IMR-90 (cell line): ENCODE results near the gene INCA1. TPM values are rescaled to one million over a fixed set of nuclear protein-coding genes. Genes with fewer than 3 reads are reported as not detected.

Experiments
- ATAC-seq: fragments of 200-7000 bp; cut with Tn5 transposase; 2 replicates; pipeline ENCODE4 v1.9.1; 2020; ENCODE audit warnings: low read depth, mild to moderate bottlenecking, moderate library complexity
- BruUV-seq: library from RNA; stranded (reverse); fragments of 400-500 nt; replicated peaks from 2 replicates; lab custom pipeline; 2021; lab: Mats Ljungman, UMichigan
- CTCF ChIA-PET: fragments of 300-600 bp; formaldehyde crosslinking; extraction: SDS; loops from one replicate; lab custom pipeline; 2021; ENCODE audit warnings: antibody characterized with exemption; lab: Yijun Ruan, JAX
- POLR2A ChIA-PET: fragments of 300-600 bp; sonication (Branson Sonifier 250); formaldehyde crosslinking; loops from one replicate; lab custom pipeline; 2022; ENCODE audit warnings: antibody characterized with exemption; ENCODE audit not compliant: unreplicated experiment; lab: Charles Lee
- DNase-seq: peaks from one replicate; pipeline ENCODE4 v3.0.0; 2013
- H2AFZ ChIP-seq: replicated peaks from 2 replicates; pipeline ENCODE3; 2013; ENCODE audit warnings: low read length, mild to moderate bottlenecking; ENCODE audit not compliant: poor library complexity
- H2AK5ac ChIP-seq: 2 replicates; pipeline ENCODE4 v1.6.1; 2013; ENCODE audit warnings: low read depth, low read length, inconsistent platforms
- H2AK9ac ChIP-seq: replicated peaks from 2 replicates; pipeline ENCODE3; 2013; ENCODE audit warnings: mild to moderate bottlenecking, low read depth, low read length, moderate library complexity; ENCODE audit not compliant: poor library complexity
- H2BK120ac ChIP-seq: 2 replicates; pipeline ENCODE4 v1.6.1; 2013; ENCODE audit warnings: low read depth, low read length, inconsistent platforms
- H2BK15ac ChIP-seq: 3 replicates; pipeline ENCODE4 v1.6.1; 2013; ENCODE audit warnings: low read depth, low read length, inconsistent platforms
- H2BK20ac ChIP-seq: 2 replicates; pipeline ENCODE4 v1.6.1; 2013; ENCODE audit warnings: low read depth, mild to moderate bottlenecking, inconsistent platforms, low read length, moderate library complexity
- H2BK5ac ChIP-seq: 2 replicates; pipeline ENCODE4 v1.6.1; 2013; ENCODE audit warnings: mild to moderate bottlenecking, low read depth, low read length, inconsistent platforms; ENCODE audit not compliant: poor library complexity, severe bottlenecking
- H3K14ac ChIP-seq: replicated peaks from 2 replicates; pipeline ENCODE4 v1.6.1; 2013; ENCODE audit warnings: low read depth, low read length, inconsistent platforms
- H3K18ac ChIP-seq: 2 replicates; pipeline ENCODE4 v1.6.1; 2013; ENCODE audit warnings: low read depth, low read length, control low read depth
- H3K23ac ChIP-seq: 2 replicates; pipeline ENCODE4 v1.6.1; 2013; ENCODE audit warnings: low read depth, low read length, inconsistent platforms
- H3K27ac ChIP-seq: 2 replicates; pipeline ENCODE4 v1.5.1; 2013; ENCODE audit warnings: mild to moderate bottlenecking, control low read depth, low read length; ENCODE audit not compliant: insufficient read depth
- H3K27me3 ChIP-seq: 2 replicates; pipeline ENCODE4 v1.6.1; 2013; ENCODE audit warnings: low read length; ENCODE audit not compliant: control insufficient read depth, insufficient read depth
- H3K36me3 ChIP-seq: 2 replicates; pipeline ENCODE4 v1.6.1; 2013; ENCODE audit warnings: low read length, mixed read lengths; ENCODE audit not compliant: control insufficient read depth, insufficient read depth
- H3K4ac ChIP-seq: 2 replicates; pipeline ENCODE4 v1.6.1; 2013; ENCODE audit warnings: low read depth, low read length, inconsistent platforms
- H3K4me1 ChIP-seq: 2 replicates; pipeline ENCODE4 v1.6.1; 2013; ENCODE audit warnings: low read length, mixed read lengths; ENCODE audit not compliant: control insufficient read depth, insufficient read depth
- H3K4me2 ChIP-seq: 2 replicates; pipeline ENCODE4 v1.6.1; 2013; ENCODE audit warnings: low read depth, mild to moderate bottlenecking, control low read depth, low read length, moderate library complexity
- H3K4me3 ChIP-seq: 2 replicates; pipeline ENCODE4 v1.5.1; 2013; ENCODE audit warnings: low read depth, mild to moderate bottlenecking, control low read depth, low read length, moderate library complexity; ENCODE audit not compliant: insufficient read depth
- H3K56ac ChIP-seq: 2 replicates; pipeline ENCODE4 v1.6.1; 2013; ENCODE audit warnings: low read length, inconsistent platforms; ENCODE audit not compliant: insufficient read depth; ENCODE audit errors: extremely low read depth
- H3K79me1 ChIP-seq, 2 experiments: 2 replicates each; pipeline ENCODE4 v1.6.1; 2013; ENCODE audit warnings: low read length in 2 of 2, inconsistent platforms in 1 of 2, low read depth in 1 of 2
- H3K9ac ChIP-seq: 2 replicates; pipeline ENCODE4 v1.6.1; 2013; ENCODE audit warnings: low read depth, low read length, control low read depth
- H3K9me1 ChIP-seq: 2 replicates; pipeline ENCODE4 v1.6.1; 2013; ENCODE audit warnings: low read length, inconsistent platforms; ENCODE audit not compliant: insufficient read depth
- H3K9me3 ChIP-seq: 2 replicates; pipeline ENCODE4 v1.6.1; 2013; ENCODE audit warnings: low read length; ENCODE audit not compliant: control insufficient read depth, insufficient read depth
- H4K20me1 ChIP-seq: 2 replicates; pipeline ENCODE4 v1.6.1; 2013; ENCODE audit warnings: low read length, inconsistent platforms; ENCODE audit not compliant: insufficient read depth
- H4K5ac ChIP-seq: 2 replicates; pipeline ENCODE4 v1.6.1; 2013; ENCODE audit warnings: mild to moderate bottlenecking, low read depth, low read length, control low read depth
- H4K8ac ChIP-seq, 2 experiments: 2 replicates each; pipeline ENCODE4 v1.6.1; 2013; ENCODE audit warnings: low read depth in 2 of 2, low read length in 2 of 2, control low read depth in 1 of 2, inconsistent platforms in 1 of 2
- H4K91ac ChIP-seq: 2 replicates; pipeline ENCODE4 v1.6.1; 2013; ENCODE audit warnings: low read depth, low read length, inconsistent platforms; ENCODE audit not compliant: insufficient read depth
- BHLHE40 ChIP-seq: fragments of 150-350 bp; IDR thresholded peaks from 2 replicates; pipeline ENCODE4 v1.6.1; 2016; ENCODE audit warnings: mild to moderate bottlenecking, low read depth, low read length
- CEBPB ChIP-seq: IDR thresholded peaks from 2 replicates; pipeline ENCODE4 v1.6.1; 2012; ENCODE audit warnings: low read depth, low read length, improper control_type of control experiment
- FOS ChIP-seq: fragments of 150-350 bp; IDR thresholded peaks from 2 replicates; pipeline ENCODE4 v1.6.1; 2016; ENCODE audit warnings: low read depth, low read length
- MAFK ChIP-seq: IDR thresholded peaks from 2 replicates; pipeline ENCODE4 v1.6.1; 2012; ENCODE audit warnings: low read depth, low read length, improper control_type of control experiment
- MAZ ChIP-seq: IDR thresholded peaks from 2 replicates; pipeline ENCODE4 v1.6.1; 2012; ENCODE audit warnings: low read depth, mild to moderate bottlenecking, low read length, improper control_type of control experiment, moderate library complexity, borderline replicate concordance
- MXI1 ChIP-seq: IDR thresholded peaks from 2 replicates; pipeline ENCODE4 v1.6.1; 2012; ENCODE audit warnings: low read depth, mild to moderate bottlenecking, low read length, moderate library complexity, borderline replicate concordance
- NFE2L2 ChIP-seq: fragments of 150-350 bp; IDR thresholded peaks from 2 replicates; pipeline ENCODE4 v1.6.1; 2016; ENCODE audit warnings: low read depth, mild to moderate bottlenecking, low read length
- POLR2A ChIP-seq: IDR thresholded peaks from 2 replicates; pipeline ENCODE4 v1.6.1; 2012; ENCODE audit warnings: mild to moderate bottlenecking, low read depth, low read length
- RAD21 ChIP-seq: IDR thresholded peaks from 2 replicates; pipeline ENCODE4 v1.6.1; 2012; ENCODE audit warnings: low read length, improper control_type of control experiment
- RCOR1 ChIP-seq: IDR thresholded peaks from 2 replicates; pipeline ENCODE4 v1.6.1; 2012; ENCODE audit warnings: mild to moderate bottlenecking, low read length, improper control_type of control experiment; ENCODE audit not compliant: insufficient replicate concordance
- RFX5 ChIP-seq: IDR thresholded peaks from 2 replicates; pipeline ENCODE4 v1.8.0; 2012; ENCODE audit warnings: low read depth, mild to moderate bottlenecking, low read length, moderate library complexity
- SMC3 ChIP-seq: fragments of 150-350 bp; IDR thresholded peaks from 2 replicates; pipeline ENCODE4 v1.6.1; 2016; ENCODE audit warnings: low read depth, mild to moderate bottlenecking, antibody characterized with exemption, low read length, moderate library complexity
- WGBS, 2 experiments: methylation state at CpG; one replicate each; pipeline versions ENCODE4 v1.1.5 to v1.1.7; 2013; ENCODE audit warnings: missing lambda C conversion rate in 2 of 2; ENCODE audit not compliant: insufficient read length in 1 of 2; ENCODE audit errors: extremely low coverage in 2 of 2; 5-methylcytosine and 5-hydroxymethylcytosine counted together
- dilution Hi-C: fragments of 300-500 bp; cut with HindIII; formaldehyde crosslinking; loops from one replicate; pipeline ENCODE4 v1.14.3; 2018; ENCODE audit warnings: low sequenced_read_pairs; ENCODE audit not compliant: unreplicated experiment
- in situ Hi-C: fragments of 300-500 bp; cut with MboI; formaldehyde crosslinking; loops from 3 replicates; pipeline ENCODE4 v1.14.3; 2019; ENCODE audit warnings: low sequenced_read_pairs, inconsistent platforms, mixed read lengths
- intact Hi-C: fragments of 100-400 bp; cut with micrococcal nuclease; formaldehyde crosslinking; loops from 2 replicates; pipeline ENCODE4 v1.10.0; 2022
- polyA plus RNA-seq, 3 experiments: library from polyadenylated mRNA; depleted of rRNA; stranded (reverse); fragments of >200 nt; gene quantifications; 2 replicates each; pipeline ENCODE4 v1.2.3, GENCODE V29; 2012; ENCODE audit warnings: low replicate concordance in 1 of 3
- total RNA-seq: library from RNA; depleted of rRNA; stranded (reverse); fragments of >200 nt; gene quantifications from 2 replicates; pipeline ENCODE4 v1.2.3, GENCODE V29; 2012
- TF ChIP-seq, protein P1 (sequence below): conservative IDR thresholded peaks from 2 replicates; pipeline ENCODE4 v1.5.1; 2012; ENCODE audit warnings: mild to moderate bottlenecking, low read depth, low read length, improper control_type of control experiment
- TF ChIP-seq, protein P2 (sequence below): fragments of 150-350 bp; IDR thresholded peaks from 2 replicates; pipeline ENCODE4 v1.6.1; 2016; ENCODE audit warnings: low read depth, mild to moderate bottlenecking, low read length, moderate library complexity, borderline replicate concordance
- TF ChIP-seq, protein P3 (sequence below): fragments of 150-350 bp; IDR thresholded peaks from 2 replicates; pipeline ENCODE4 v1.6.1; 2017; ENCODE audit warnings: mild to moderate bottlenecking, antibody characterized with exemption, low read length, low read depth

The INCA1 gene
- total and polyA plus RNA-seq, 2 of the 4 experiments (the other 2 are of a cell fraction) = 0.18 to 0.51 TPM

DNA sequence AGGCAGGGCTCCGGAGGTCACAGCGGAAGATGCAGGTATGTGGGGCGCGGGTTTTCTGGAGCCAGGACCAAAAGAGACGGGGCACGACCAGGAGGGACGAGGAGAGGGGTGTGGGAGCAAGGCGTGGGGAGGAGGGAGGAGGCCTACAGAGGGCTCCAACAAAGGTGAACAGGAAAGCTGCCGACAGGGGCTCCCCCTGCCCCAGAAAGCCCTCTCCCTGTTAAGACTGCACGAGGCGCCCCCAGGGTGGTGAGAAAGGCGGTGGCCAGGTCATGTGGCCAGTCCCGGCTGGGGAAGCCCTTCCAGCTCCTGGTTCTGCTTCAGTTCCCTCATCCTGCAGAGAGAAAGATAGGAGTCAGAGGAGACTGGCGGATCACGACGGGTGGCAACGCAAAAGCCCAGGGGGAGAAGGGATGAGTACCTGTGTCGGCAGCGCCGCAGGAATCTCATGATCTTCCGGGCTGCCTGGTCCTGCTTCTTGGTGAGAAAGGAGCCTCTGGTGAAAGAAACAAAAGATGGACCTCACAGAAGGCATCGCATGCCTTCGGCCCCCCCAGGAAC, 28.8 kb downstream of the INCA1 start:
- dilution Hi-C loops (no loop called here), in situ Hi-C loops (no loop called here), intact Hi-C loops (loop anchor here (5.0 kb wide), 1 partner anchor 61 kb away; no protein-coding TSS in a partner anchor)
- Histone ChIP-seq H4K8ac (peak overlapping the region; percentile 96 to 97), H3K27ac (peak overlapping the region; percentile 79), H2AFZ (peak overlapping the region; percentile 91), H3K4me2 (peak overlapping the region; percentile 54), H2AK5ac (peak overlapping the region; percentile 100), H4K5ac (peak overlapping the region; percentile 56), H2BK120ac (peak overlapping the region; percentile 85), H3K4me3 (peak overlapping the region; percentile 39), H3K4me1 (peaks cover 14% of the 10 kb centered on the region), H3K56ac (peak overlapping the region; percentile 99), H4K91ac (peak overlapping the region; percentile 99), H2BK5ac (peak overlapping the region; percentile 94), H2AK9ac (peak overlapping the region; percentile 100), H3K23ac (peak overlapping the region; percentile 88), H3K9ac (peak overlapping the region; percentile 99), H3K9me3 (no peaks in the 10 kb centered on the region), H2BK20ac (peak overlapping the region; percentile 42; the same call in 1 of the 2 replicates), H3K79me1 (peaks cover 18 to 66% of the 10 kb centered on the region in 2 experiments), H3K4ac (peak overlapping the region; percentile 100), H3K27me3 (no peaks in the 10 kb centered on the region), H3K14ac (peak overlapping the region; percentile 83), H3K9me1 (peaks cover 21% of the 10 kb centered on the region), H3K36me3 (peaks cover 22% of the 10 kb centered on the region), H2BK15ac (peak overlapping the region; percentile 67; the same call in 2 of the 3 replicates), H3K18ac (peak overlapping the region; percentile 87), H4K20me1 (peaks cover 3% of the 10 kb centered on the region; the same call in 1 of the 2 replicates)
- WGBS, 2 experiments = 11% methylated on average over 12 of the region's 23 CpGs; no CpG with 5 or more reads in 1 of the 2 experiments
- ATAC-seq (no peak), DNase-seq (no peak)
- BruUV-seq = TSS peak; percentile 71
- POLR2A ChIA-PET = interaction anchor here (0.6 to 1.4 kb wide), 2 partner anchors 10 to 158 kb away, joined by 4 read pairs; no protein-coding TSS in a partner anchor
- CTCF ChIA-PET = interaction anchor here (1.7 kb wide), 1 partner anchor 19 kb away, joined by 11 read pairs; the partner anchor contains the start of gene CAMTA2
- TF ChIP-seq CEBPB = no peak
- no peak for TF ChIP-seq MAFK
- TF ChIP-seq, protein P1, sequence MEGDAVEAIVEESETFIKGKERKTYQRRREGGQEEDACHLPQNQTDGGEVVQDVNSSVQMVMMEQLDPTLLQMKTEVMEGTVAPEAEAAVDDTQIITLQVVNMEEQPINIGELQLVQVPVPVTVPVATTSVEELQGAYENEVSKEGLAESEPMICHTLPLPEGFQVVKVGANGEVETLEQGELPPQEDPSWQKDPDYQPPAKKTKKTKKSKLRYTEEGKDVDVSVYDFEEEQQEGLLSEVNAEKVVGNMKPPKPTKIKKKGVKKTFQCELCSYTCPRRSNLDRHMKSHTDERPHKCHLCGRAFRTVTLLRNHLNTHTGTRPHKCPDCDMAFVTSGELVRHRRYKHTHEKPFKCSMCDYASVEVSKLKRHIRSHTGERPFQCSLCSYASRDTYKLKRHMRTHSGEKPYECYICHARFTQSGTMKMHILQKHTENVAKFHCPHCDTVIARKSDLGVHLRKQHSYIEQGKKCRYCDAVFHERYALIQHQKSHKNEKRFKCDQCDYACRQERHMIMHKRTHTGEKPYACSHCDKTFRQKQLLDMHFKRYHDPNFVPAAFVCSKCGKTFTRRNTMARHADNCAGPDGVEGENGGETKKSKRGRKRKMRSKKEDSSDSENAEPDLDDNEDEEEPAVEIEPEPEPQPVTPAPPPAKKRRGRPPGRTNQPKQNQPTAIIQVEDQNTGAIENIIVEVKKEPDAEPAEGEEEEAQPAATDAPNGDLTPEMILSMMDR = no peak
- TF ChIP-seq MAZ = no peak
- no peak for TF ChIP-seq RFX5
- no peak for TF ChIP-seq NFE2L2
- TF ChIP-seq BHLHE40 = no peak
- TF ChIP-seq, protein P2, sequence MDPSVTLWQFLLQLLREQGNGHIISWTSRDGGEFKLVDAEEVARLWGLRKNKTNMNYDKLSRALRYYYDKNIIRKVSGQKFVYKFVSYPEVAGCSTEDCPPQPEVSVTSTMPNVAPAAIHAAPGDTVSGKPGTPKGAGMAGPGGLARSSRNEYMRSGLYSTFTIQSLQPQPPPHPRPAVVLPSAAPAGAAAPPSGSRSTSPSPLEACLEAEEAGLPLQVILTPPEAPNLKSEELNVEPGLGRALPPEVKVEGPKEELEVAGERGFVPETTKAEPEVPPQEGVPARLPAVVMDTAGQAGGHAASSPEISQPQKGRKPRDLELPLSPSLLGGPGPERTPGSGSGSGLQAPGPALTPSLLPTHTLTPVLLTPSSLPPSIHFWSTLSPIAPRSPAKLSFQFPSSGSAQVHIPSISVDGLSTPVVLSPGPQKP = no peak
- no peak for TF ChIP-seq RCOR1
- no peak; the same call in 1 of the 2 replicates for TF ChIP-seq POLR2A
- TF ChIP-seq RAD21 = no peak
- TF ChIP-seq SMC3 = no peak
- TF ChIP-seq MXI1 = no peak
- TF ChIP-seq FOS = no peak
- TF ChIP-seq, protein P3, sequence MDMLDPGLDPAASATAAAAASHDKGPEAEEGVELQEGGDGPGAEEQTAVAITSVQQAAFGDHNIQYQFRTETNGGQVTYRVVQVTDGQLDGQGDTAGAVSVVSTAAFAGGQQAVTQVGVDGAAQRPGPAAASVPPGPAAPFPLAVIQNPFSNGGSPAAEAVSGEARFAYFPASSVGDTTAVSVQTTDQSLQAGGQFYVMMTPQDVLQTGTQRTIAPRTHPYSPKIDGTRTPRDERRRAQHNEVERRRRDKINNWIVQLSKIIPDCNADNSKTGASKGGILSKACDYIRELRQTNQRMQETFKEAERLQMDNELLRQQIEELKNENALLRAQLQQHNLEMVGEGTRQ = no peak; the same call in 1 of the 2 replicates
